GM21360 (cell line): ENCODE measurements around the gene CHID1.

ENCODE experiments used
- ATAC-seq: cut with Tn5 transposase; IDR thresholded peaks from one replicate; pipeline ENCODE4 v1.9.1; 2021; ENCODE audit warnings: mild to moderate bottlenecking, moderate library complexity; ENCODE audit not compliant: unreplicated experiment

Gene CHID1

DNA sequence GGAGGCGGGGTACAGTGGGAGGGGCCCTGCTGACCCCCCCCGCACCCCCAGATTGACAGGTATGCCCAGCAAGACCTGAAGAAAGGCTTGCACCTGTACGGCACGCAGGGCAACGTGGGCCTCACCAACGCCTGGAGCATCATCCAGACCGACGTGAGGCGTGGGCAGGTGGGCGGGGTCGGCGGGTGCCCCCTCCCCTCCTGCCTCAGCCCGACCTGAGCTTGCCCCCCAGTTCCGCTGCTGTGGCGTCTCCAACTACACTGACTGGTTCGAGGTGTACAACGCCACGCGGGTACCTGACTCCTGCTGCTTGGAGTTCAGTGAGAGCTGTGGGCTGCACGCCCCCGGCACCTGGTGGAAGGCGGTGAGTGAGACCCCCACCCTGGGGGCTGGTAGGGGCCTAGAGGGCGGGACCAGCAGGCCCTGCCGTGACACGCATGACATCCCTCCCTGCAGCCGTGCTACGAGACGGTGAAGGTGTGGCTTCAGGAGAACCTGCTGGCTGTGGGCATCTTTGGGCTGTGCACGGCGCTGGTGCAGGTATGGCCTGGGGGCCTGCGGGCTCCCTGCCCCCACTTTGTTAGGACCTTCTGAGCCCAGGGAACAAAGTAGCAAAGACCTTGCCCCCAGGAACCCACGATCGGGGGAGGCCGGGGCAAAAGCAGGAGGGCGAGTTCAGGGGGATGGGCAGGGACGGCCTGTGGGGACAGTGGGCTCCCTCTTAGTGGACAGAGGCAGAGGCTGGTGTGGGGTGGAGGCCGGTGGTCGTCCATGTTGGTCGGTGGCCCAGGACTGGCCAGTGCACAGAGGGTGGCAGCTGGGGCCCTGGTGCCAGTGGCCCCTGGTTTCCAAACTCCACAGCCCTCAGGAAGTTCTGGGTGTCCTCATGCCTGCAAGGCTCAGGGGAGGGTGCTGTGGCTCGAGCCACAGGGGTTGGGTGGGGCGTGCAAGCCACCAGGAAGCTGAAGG is 44.9 kb downstream of the CHID1 start:
- ATAC-seq = no peak

DNA sequence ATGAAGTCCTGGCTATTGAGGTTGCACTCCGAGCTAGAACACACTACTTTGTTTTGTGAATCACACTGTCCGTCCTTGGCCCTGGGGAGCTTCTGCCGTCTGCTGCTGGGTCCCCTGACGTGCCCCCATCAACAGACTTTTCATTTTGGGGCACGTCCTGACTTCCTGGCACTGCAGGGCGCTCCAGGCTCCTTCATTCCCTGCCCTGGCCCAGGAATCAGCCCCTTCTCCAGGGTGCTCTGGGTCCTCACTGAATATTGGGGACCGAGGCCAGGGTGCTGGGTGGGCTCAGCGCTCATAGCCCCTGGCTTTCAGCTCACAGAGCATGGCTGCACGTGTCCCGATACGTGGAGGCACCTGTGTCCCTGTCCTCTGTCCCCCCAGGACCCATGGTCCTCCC is 45.7 kb downstream of the CHID1 start:
- ATAC-seq = no peak

DNA sequence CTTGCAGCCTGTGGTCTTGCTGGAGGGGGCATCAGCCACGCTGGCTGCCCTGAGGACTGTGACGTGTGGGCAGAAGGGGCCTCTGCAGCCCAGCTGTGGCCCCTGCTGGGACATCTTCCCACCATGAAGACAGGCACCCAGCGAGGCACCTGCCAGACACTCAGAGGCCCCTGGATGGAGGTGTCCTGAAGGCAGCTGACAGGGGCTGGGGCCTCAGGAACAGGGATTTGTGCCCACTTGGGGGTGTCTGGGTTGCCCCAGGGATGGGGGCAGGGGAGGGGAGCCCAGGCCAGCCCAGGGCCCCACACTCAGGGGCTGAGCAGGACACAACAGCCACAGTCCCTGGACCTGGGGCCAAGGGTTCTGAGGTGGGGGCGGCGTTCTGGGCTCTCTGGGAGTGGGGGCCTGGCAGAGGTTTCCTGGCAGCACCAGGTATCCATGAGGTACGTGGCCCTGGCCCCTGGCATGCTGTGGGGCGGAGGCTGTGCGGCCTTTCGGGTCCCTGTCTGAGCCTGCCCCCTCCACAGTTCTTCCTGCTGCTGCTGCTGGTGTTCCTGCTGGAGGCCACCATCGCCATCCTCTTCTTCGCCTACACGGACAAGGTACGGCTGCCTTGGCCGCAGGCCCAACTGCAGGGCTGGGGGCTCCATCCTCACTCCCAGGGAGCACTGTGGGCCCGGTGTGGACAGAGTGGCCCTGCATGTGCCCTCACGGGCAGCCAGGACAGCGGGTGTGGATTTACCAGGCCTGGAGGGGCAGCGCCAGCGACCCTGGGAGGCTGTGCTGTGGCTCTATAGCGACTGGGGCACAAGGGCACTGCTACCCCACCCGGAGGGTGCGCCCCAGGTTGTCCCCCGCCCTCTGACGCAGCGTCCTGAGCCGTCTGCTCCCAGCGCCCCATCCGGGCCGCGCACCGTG is 46.4 kb downstream of the CHID1 start:
- ATAC-seq = no peak

DNA sequence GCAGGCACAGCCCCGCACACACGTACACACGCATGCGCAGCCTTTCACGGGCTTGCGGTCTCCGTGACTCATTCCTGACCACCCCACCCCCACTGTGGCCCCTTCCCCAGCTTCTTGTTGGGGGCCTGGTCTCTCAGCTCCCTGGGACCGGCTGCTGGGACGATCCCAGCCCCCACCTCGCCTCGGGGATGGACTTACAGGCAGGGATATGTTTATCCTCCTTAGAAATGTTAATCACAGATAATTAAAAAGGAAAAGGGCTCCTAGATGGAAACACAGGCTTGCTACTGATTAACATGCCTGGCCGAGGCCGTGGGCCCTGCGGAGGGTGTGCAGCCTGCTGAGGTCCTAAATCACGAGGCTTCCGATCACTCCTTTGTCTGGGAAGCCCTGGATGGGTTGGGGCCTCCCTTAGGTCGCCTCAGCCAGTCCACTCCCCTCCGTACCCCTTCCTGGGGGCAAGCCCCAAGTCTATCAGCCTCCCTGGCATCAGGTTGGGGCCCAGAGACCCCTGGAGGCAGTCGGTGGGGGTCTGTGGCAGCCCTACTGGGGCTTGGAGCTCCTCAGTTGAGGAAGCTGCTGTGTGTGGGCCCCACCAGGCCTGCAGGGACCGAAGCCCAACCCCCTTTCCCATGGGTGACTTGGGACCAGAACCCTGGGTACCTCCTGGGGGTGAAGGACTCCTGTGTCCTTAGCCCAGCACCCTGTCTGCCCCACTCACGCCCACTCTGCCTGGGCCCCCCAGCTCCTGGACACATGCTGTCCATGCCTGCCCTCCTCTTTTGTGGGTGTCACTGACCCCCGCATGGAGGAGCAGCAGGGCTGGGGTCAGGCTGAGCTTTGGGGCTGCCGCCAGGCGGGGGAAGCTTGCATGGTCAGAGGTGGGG is 47.3 kb downstream of the CHID1 start:
- ATAC-seq = no peak

DNA sequence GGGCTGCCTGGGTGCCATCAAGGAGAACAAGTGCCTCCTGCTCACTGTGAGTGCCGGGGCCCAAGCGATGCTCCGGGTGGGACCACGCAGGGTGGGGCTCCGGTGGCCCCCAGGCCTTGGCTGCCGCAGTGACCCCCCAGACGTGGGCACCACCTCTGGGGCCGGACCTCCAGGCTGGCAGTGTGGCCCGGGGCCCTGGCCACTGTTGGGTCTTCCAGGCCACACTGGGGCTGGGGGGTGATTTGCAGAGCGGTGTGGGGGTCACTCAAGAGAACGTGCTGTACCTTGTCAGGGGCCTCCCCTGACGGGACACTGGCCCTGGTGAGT is 48.0 kb downstream of the CHID1 start:
- ATAC-seq = no peak

DNA sequence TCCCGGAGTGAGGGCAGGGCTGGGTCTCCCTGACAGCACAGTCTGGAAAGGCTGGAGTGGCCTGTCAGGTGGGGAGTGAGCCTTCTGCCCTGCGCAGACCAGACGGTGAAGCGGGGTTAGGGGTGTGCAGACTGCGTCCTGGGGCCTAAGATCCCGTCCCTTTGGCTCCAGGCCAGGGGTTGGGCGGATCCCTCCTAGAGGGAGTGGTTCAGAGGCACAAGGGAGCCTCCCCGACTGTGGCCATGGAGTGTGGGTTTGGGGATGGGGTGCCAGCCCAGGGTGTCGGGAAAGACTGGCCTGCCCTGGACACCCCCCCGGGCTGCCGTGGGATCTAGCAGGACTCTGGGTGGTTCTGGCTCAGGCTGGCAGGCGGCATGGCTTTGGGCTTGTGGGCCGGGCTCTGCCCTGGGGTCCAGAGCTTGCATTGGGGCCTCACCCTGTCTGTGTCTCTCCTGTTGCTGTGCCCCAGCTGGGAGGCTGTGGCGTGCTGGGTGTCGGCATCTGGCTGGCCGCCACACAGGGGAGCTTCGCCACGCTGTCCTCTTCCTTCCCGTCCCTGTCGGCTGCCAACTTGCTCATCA is 48.4 kb downstream of the CHID1 start:
- no peak for ATAC-seq

DNA sequence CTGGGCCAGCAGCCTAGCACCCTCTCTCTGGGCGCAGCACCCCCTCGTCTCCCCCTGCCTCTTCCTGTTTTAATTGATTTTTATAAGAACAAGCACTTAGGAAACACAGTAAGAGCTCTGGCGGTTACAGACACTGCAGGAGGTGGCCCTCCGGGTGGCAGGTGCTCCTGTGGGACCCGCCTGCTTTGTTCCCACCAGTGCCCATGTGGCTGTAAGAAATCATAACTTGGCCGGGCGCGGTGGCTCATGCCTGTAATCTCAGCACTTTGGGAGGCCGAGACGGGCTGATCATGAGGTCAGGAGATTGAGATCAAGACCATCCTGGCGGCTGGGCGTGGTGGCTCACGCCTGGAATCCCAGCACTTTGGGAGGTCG is 49.5 kb downstream of the CHID1 start:
- no peak for ATAC-seq

DNA sequence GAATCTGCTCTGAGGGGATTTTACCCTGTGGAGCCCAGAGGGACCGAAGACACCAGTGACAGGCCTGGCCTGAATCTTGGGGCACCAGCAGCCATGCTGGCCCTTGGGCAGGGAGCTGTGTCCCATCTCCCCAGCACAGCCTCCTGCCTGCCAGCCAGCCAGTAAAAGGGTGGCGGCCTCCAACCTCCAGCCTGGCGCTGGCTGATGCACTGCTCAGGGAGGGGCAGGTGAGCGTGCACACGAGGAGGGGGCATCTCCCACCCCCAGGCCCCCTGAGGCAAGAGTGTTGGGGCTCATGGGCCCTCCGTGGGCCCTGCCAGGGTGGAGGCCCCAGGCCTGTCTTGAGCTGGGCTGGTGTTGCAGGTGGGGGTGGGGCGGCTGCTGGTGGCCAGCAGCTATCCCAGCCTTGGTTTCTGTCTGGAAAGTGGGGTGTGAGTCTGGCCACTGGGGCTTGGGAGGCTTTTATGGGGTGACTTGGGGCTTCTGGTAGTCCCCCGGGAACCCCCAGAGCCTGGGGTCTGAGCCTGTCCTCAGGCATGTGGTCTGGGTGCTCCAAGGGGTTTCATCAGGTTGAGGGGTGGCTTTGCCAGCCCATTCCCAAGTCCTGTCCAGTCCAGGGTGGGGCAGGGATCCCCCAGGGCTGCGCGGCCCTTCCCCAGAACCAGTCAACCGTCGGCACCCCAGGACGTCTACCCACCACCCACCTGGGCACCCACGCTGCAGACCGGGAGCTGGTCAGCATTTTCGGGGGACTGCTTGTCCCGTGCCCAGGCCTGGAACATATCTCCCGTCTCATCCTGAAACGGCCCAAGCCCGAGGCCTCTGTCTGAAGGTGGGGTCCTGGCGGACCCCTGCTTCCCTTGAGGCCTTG is 50.1 kb downstream of the CHID1 start:
- ATAC-seq = no peak

DNA sequence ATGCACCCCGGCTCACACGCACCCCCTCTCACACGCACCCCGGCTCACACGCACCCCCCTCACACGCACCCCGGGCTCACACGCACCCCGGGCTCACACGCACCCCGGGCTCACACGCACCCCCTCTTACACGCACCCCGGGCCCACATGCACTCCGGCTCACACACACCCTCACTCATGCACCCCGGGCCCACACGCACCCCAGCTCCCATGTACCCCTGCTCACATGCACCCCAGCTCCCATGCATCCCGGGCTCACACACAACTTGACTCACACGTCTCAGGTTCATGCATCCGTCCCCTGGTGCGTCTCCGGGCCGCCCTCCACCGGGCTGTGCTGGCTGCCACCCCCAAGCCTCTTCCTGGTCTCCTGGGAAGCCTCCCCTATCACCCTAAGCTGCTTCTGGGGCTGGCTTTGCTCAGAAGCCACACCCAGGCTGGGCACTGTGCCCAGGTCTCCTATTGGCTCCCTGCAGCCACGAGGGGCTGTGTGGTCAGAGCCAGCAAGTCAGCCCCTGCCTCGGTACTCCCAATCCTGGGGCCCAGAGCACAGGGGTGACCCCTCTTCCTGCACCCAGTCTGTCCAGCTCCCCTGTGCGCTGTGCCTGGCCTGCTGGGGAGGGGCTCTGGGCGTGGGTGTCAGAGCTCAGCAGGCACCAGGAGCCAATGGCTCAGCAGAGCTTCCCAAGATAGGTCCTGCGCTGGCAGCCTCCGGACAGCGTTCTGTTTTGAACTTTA is 51.0 kb downstream of the CHID1 start:
- no peak for ATAC-seq

DNA sequence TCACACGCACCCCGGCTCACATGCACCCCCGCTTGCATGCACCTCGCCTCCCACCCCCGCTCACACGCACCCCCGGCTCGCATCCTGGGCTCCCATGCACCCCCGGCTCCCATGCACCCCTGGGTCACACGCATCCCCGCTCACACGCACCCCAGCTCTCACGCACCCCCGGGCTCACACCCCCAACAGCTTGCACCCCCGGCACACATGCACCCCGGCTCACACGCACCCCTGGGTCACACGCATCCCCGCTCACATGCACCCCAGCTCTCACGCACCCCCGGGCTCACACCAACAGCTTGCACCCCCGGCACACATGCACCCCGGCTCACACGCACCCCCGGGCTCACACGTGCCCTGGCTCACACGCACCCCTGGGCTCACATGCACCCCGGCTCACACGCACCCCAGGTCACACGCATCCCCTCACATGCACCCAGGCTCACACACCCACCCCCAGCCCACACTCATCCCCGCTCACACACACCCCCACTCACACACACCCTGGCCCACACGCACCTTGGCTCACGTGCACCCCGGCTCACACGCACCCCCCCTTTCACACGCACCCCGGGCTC is 51.8 kb downstream of the CHID1 start:
- no peak for ATAC-seq

DNA sequence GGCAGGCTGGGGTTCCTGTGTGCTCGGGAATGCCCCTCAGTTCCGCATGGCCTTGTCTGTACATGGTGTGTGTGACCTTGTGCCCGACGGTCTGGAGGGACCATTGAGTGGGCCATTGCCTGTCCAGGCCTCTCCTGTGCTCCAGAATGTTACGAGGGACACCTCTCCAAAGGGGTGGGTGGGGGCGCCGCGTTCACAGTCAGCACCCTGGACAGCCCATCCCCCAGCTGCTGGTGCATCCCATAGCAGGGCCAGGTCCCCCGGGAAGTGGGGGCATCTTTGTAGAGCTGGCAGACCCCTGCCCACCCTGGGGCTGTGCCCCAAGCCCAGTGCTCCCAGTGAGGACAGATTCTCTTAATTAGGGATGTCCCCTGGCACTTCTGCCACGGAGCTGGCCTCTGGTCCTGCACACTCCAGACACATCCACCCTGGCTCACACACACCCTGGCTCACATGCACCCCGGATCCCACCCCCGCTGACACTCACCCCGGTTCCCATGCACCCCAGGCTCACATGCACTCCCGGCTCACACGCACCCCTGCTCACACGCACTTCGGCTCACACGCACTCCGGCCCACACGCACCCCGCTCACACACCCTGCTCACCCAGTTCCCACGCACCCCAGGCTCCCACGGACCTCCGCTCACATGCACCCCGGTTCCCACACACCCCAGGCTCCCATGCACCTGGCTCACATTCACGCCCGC is 52.4 kb downstream of the CHID1 start:
- ATAC-seq = no peak

DNA sequence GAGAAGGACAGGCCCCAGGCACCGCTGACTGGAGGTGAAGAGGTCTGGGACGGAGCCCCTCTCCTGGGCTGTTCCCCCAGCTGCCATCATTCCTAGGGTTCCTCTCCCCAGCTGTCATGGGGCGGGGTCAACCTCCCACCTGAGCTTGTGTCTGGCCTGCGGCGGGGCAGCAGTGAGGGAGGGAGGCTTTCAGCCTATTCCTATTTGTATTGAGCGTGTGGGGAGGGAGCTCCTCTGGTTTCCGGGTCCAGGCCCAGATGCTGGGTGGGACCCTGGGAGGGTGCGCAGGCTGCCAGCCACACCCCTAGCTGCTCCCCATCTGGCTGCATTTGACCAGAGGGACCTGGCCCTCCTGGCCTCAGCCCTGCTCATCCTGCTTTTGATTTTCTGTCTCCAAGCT is 54.2 kb downstream of the CHID1 start:
- no peak for ATAC-seq

DNA sequence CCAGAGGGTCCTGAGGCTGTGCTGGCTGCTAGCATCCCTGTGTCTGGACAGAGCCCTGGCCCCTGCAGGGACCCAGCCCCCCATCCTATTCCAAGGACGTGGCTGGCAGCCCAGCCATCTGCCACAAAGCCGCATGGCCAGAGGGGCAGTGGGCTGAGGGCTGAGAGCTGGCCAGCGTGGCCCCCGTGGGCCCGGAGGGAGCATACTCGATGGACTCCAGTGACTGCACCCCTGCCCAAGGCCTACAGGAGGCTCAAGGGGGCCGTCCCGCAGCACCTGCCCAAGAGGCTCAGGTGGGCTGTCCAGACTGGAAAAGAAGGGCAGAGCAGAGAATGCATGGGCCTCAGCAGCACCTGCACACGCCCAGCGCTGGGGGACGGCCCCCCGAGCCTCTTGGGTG is 54.8 kb downstream of the CHID1 start:
- no peak for ATAC-seq

DNA sequence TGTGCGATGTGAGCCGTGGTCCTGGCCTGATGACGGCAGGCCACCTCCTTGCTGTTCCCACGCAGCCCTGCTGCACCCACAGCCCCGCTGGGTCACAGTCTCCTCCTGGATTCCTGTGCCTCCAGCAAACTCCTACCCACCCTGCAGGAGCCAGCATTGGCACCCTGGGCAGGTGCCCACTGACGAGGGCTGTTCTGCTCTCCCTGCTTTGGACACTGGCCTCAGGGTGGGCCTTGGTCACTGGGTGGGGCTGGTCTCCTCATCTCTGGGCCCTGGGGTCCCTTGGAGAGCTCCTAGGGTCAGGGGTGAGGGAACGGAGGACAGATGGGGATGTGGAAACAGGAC is 55.3 kb downstream of the CHID1 start:
- no peak for ATAC-seq

DNA sequence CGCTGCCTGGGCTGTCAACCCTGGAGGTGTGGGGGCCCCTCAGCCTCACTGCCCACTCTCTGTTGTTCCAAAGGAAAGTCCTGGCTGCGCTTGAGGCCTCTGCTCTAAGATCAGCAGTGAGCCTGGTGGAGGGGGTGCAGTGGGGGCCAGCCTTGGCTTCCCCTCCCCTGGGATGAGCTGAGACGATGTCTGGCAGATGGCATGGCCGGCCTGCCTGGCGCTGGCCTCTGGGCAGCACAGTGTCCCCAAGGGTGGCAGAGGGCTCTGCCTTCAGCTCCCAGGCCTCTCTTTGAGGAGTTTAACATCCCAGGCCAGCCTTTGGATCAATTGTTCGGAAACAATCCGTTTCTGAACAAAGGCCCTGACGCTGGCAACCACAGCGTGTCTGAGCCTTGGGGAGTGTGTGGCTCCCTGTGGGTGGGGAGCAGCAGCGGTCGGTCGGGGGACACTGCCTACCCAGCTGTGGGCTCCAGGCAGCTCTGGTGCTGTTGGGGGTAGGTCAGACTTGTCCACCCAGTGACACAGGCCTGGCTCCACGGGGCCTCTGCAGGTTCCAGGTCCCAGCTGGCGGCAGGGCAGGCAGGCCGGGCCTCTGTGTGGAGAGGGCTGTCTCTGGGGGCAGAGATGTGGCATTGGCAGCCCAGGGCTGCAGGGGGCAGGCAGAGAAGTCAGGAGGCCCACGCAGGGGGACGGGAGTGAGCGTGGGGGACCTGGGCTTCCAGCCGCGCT is 55.8 kb downstream of the CHID1 start:
- no peak for ATAC-seq

DNA sequence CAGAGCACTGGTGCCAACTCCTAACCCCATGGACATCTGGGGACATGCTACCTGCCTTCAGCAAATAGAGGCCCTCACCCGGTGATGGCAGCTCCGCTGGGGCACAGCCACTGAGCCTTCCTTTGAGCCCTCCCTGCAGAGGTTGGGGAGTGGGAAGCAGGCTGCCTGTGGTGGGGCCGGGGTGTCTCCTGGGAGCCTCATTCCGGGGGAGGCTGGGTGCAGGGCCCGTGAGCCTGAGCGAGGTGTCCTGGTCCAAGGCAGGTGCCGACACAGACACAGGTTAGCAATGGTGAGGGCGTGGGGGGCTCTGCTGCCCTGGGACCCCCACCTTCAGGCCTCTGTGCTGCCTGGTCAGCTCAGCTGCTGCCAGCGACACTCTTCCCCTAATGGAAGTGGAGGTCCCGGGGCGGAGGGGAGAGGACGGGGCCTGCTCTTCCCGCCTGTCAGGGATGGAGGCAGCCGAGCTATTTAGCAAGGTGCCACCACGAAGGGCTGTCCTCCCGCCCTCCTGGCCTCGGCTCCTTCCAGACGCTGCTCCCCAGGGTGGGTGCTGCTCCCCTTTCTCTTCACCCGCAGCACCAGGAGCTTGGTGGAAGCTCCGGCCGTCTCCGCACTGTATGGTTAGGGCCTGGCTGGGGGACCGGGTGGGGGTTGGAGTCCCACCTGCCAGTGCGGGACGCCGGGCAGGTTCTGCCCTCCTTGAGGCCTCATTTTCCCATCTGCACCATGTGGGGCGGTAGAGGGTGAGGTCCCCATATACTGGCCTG is 56.7 kb downstream of the CHID1 start:
- no peak for ATAC-seq

DNA sequence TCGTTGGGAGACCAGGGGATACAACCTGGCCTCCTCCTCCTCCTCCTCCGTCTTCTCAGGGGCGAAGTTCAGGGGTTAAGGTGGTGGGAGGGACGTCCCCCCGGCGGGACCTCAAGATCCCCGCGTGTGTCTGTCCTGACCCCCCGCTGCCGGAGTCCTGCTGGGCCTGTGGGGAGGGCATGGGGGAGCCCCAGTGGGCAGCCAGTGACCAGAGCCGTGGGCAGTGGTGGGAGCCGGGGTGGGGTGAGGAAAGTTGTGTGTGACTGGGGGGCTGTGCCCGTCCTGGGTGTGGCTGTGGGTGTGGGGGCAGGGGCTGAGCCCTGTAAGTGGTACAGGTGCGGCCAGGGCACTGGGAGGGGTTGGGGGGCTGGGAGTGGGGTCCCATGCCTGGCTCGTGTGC is 57.8 kb downstream of the CHID1 start:
- ATAC-seq = no peak
